Measurements from ENCODE around the gene ZNF592. TPM values are rescaled to one million over a fixed set of nuclear protein-coding genes. Genes with fewer than 3 reads are reported as not detected.
A peak's percentile ranks its signal among the peaks of the same experiment; 100 is the strongest.

ZNF592 gene
- total and polyA plus RNA-seq, 7 donors, result 13.1 to 43.3 (median 33.8) TPM

DNA sequence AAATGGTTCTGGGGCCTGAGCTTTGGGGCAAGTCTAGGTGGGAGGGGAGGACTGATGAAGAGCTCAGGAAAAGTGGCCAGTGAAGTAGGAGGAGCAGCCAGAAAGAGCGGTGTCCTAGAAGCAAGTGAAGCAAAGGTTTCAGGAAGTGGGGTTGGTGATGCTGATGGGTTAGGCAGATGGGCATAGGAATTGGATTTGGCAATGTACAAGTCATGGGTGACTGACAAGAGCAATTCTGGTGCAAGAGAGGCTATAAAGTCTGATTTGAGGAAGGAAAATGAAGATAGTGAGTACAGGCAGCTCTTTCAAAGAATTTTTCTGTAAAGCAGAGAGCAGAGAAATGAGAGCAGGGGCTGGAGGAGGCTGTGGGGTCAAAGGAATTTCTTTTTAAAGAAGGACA lies 88.5 kb downstream of the ZNF592 start:
- WGBS, 3 donors, result 54 to 70% (median 67%) methylated on average over 1 of the region's 1 CpG
- no peaks in the 10 kb centered on the region for H3K27me3 ChIP-seq (ENCODE audit: insufficient read depth in 3 of 3, low read length in 2 of 3)
- ATAC-seq (no peak), DNase-seq (no peak)
- no peak overlapping the region for H3K4me3 ChIP-seq
- peaks cover 93% of the 10 kb centered on the region for H3K4me1 ChIP-seq
- peaks cover 4 to 23% of the 10 kb centered on the region in 2 donors for H3K36me3 ChIP-seq (ENCODE audit: insufficient read depth in 1 of 2, low read depth in 1 of 2)
- no peaks in the 10 kb centered on the region for H3K9me3 ChIP-seq
- intact Hi-C loops (cut with DNase I), result no loop called here
- H3K27ac ChIP-seq, result peak overlapping the region; percentile 99
- TF ChIP-seq, protein P1, sequence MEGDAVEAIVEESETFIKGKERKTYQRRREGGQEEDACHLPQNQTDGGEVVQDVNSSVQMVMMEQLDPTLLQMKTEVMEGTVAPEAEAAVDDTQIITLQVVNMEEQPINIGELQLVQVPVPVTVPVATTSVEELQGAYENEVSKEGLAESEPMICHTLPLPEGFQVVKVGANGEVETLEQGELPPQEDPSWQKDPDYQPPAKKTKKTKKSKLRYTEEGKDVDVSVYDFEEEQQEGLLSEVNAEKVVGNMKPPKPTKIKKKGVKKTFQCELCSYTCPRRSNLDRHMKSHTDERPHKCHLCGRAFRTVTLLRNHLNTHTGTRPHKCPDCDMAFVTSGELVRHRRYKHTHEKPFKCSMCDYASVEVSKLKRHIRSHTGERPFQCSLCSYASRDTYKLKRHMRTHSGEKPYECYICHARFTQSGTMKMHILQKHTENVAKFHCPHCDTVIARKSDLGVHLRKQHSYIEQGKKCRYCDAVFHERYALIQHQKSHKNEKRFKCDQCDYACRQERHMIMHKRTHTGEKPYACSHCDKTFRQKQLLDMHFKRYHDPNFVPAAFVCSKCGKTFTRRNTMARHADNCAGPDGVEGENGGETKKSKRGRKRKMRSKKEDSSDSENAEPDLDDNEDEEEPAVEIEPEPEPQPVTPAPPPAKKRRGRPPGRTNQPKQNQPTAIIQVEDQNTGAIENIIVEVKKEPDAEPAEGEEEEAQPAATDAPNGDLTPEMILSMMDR (IDR thresholded peaks at IDR 0.05), result no peak

DNA sequence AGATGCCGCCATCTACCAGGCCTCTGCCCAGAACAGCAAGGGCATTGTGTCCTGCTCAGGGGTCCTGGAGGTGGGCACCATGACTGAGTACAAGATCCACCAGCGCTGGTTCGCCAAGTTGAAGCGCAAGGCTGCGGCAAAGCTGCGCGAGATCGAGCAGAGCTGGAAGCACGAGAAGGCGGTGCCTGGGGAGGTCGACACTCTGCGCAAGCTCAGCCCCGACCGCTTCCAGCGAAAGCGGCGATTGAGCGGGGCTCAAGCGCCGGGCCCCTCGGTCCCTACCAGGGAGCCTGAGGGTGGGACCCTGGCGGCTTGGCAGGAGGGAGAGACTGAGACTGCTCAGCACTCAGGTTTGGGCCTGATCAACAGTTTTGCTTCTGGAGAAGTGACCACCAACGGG lies 91.3 kb downstream of the ZNF592 start:
- Histone ChIP-seq H3K4me3 (no peak overlapping the region), H3K36me3 (ENCODE audit: insufficient read depth in 1 of 2, low read depth in 1 of 2) (peaks cover 0 to 8% of the 10 kb centered on the region in 2 donors), H3K4me1 (peaks cover 84% of the 10 kb centered on the region), H3K27ac (peak overlapping the region; percentile 99), H3K9me3 (no peaks in the 10 kb centered on the region), H3K27me3 (ENCODE audit: insufficient read depth in 3 of 3, low read length in 2 of 3) (no peaks in the 10 kb centered on the region)
- DNase-seq (no peak), ATAC-seq (no peak)
- TF ChIP-seq, protein P1 (IDR thresholded peaks at IDR 0.05), result no peak
- 94 to 97% (median 94%) methylated on average over 23 of the region's 23 CpGs for WGBS, 3 donors
- intact Hi-C loops (cut with DNase I), result loop anchor here (5.0 to 10.0 kb wide), 3 partner anchors 73 to 205 kb away; no protein-coding TSS in a partner anchor

DNA sequence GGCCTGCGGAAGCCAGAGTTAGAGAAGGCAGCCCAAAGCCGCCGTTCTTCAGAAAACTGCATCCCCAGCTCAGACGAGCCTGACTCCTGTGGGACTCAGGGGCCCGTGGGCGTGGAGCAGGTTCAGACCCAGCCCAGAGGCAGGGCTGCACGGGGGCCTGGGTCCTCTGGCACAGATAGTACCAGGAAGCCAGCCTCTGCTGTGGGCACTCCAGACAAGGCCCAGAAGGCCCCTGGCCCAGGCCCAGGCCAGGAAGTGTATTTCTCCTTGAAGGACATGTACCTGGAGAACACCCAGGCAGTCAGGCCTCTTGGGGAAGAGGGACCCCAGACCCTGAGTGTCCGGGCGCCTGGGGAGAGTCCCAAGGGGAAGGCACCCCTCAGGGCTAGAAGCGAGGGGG lies 91.9 kb downstream of the ZNF592 start:
- Histone ChIP-seq H3K4me3 (peak overlapping the region; percentile 38), H3K36me3 (ENCODE audit: insufficient read depth in 1 of 2, low read depth in 1 of 2) (peaks cover 0 to 8% of the 10 kb centered on the region in 2 donors), H3K27ac (peak overlapping the region; percentile 99), H3K27me3 (ENCODE audit: insufficient read depth in 3 of 3, low read length in 2 of 3) (no peaks in the 10 kb centered on the region), H3K4me1 (peaks cover 84% of the 10 kb centered on the region), H3K9me3 (no peaks in the 10 kb centered on the region)
- DNase-seq, result peak in 1 of 2 donors; percentile 70
- ATAC-seq, result peak in 2 of 4 donors; percentile 5 to 8
- 69 to 80% (median 80%) methylated on average over 8 to 10 of the region's 10 CpGs for WGBS, 3 donors
- TF ChIP-seq, protein P1 (IDR thresholded peaks at IDR 0.05), result no peak
- intact Hi-C loops (cut with DNase I), result loop anchor here (5.0 to 10.0 kb wide), 3 partner anchors 72 to 205 kb away; no protein-coding TSS in a partner anchor

DNA sequence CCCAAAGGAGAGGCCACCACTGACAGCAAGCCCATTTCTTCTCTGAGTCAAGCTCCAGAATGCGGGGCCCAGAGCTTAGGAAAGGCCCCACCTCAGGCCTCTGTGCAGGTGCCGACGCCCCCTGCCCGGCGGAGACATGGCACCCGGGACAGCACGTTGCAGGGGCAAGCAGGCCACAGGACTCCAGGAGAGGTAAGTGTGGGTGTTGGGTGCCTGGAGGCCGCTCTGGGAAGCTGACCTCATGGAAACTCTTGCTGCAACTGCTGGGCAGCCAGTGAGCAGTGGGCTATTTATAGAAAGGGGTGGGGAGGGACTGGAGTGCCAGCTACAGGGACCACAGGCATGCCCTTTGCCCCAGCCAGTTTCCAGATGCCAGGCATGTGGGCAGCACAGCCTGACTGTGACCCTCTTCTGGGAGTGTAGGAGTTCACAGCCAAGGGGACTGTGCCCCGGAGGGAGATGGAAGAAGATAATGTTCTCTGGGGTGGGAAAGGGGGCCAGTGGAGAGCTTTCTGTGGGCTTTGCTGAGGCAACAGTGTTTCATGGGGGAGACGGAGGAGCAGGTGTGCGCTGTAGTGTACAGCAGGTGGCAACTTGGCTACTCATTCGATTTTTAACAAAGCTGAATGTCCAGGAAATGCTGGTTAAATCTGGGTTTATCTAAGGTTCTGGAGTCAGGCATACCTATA lies 92.5 kb downstream of the ZNF592 start:
- Histone ChIP-seq H3K4me1 (peaks cover 79% of the 10 kb centered on the region), H3K27ac (peak overlapping the region; percentile 99), H3K4me3 (peak overlapping the region; percentile 38), H3K36me3 (ENCODE audit: insufficient read depth in 1 of 2, low read depth in 1 of 2) (peaks cover 0 to 12% of the 10 kb centered on the region in 2 donors), H3K27me3 (ENCODE audit: insufficient read depth in 3 of 3, low read length in 2 of 3) (no peaks in the 10 kb centered on the region), H3K9me3 (no peaks in the 10 kb centered on the region)
- TF ChIP-seq, protein P1 (IDR thresholded peaks at IDR 0.05), result no peak
- WGBS, 3 donors, result 21 to 39% (median 37%) methylated on average over 12 of the region's 12 CpGs
- DNase-seq (peak; percentile 80 to 93), ATAC-seq (peak; percentile 80 to 86 (median 83))
- intact Hi-C loops (cut with DNase I), result loop anchor here (5.0 to 10.0 kb wide), 3 partner anchors 71 to 204 kb away; no protein-coding TSS in a partner anchor
